Transverse colon (tissue), 4 donors: ENCODE measurements around the gene TMEM237. TPM values are rescaled to one million over a fixed set of nuclear protein-coding genes. Genes with fewer than 3 reads are reported as not detected.

Experiments
- DNase-seq: peaks from one replicate; pipeline ENCODE4 v3.0.0-alpha.2; 2019
- H3K27ac ChIP-seq, 4 donors: fragments of 200-600 bp; sonication (generic); 2 replicates each; pipeline ENCODE4 v1.5.1; 2016 to 2018; ENCODE audit warnings: inconsistent platforms in 4 of 4
- H3K27me3 ChIP-seq: fragments of 200-600 bp; sonication (generic); 2 replicates; pipeline ENCODE4 v1.5.1; 2017; ENCODE audit warnings: inconsistent platforms
- H3K36me3 ChIP-seq, 4 donors: fragments of 200-600 bp; sonication (generic); 2 replicates each; pipeline ENCODE4 v1.5.1; 2017 to 2019; ENCODE audit warnings: inconsistent platforms in 4 of 4
- H3K4me1 ChIP-seq, 4 donors: fragments of 200-600 bp; sonication (generic); 2 replicates each; pipeline ENCODE4 v1.5.1; 2017 to 2020; ENCODE audit warnings: inconsistent platforms in 4 of 4
- H3K4me3 ChIP-seq, 4 donors: fragments of 200-600 bp; sonication (generic); 1 replicate in 1 of 4; 2 replicates in 3 of 4; pipeline versions ENCODE4 v1.5.1 to v1.6.1; 2017 to 2019; ENCODE audit warnings: inconsistent platforms in 4 of 4
- H3K9me3 ChIP-seq, 2 donors: fragments of 200-600 bp; sonication (generic); 2 replicates each; pipeline ENCODE4 v1.5.1; 2017 to 2019; ENCODE audit warnings: inconsistent platforms in 2 of 2
- CTCF ChIP-seq, 5 experiments: fragments of 200-600 bp in 3 of 5; fragments of 450-650 bp in 2 of 5; sonication (generic) in 3 of 5; IDR thresholded peaks; 1 replicate in 2 of 5; 2 replicates in 3 of 5; pipeline ENCODE4 v1.5.1; 2016 to 2017; ENCODE audit warnings: antibody characterized with exemption in 5 of 5, inconsistent platforms in 3 of 5, mild to moderate bottlenecking in 2 of 5, moderate library complexity in 1 of 5
- EP300 ChIP-seq: sonication (generic); formaldehyde crosslinking; IDR thresholded peaks from one replicate; pipeline ENCODE4 v1.6.1; 2017; ENCODE audit warnings: antibody characterized with exemption, low read depth
- POLR2A ChIP-seq: fragments of 450-650 bp; IDR thresholded peaks from one replicate; pipeline ENCODE4 v1.6.1; 2016; ENCODE audit warnings: antibody characterized with exemption, mild to moderate bottlenecking, moderate library complexity
- POLR2AphosphoS5 ChIP-seq, 3 donors: sonication (generic); formaldehyde crosslinking; IDR thresholded peaks; one replicate each; pipeline ENCODE4 v1.6.1; 2016; ENCODE audit warnings: antibody characterized with exemption in 3 of 3
- WGBS, 2 donors: methylation state at CpG; one replicate each; pipeline ENCODE4 v1.1.5; 2018; ENCODE audit warnings: low coverage in 1 of 2; 5-methylcytosine and 5-hydroxymethylcytosine counted together
- in situ Hi-C, 4 donors: fragments of 200-750 bp; cut with MboI; loops; one replicate each; pipeline versions ENCODE4 v1.15.0 to v1.15.1; 2017; ENCODE audit warnings: low sequenced_read_pairs in 3 of 4, low pct_ligation_motif_present in 1 of 4, low pct_unique_long_range_greater_than_20kb in 1 of 4
- intact Hi-C: fragments of 100-400 bp; cut with DNase I; formaldehyde crosslinking; loops from one replicate; pipeline ENCODE4 v1.15.1; 2023; ENCODE audit warnings: low total_unique reads
- total RNA-seq, 4 donors: library from RNA; depleted of rRNA; stranded (reverse); fragments of >200 nt; gene quantifications; one replicate each; pipeline ENCODE4 v1.1.0, GENCODE V29; 2016

Gene TMEM237
- total RNA-seq, 4 donors from 2014 or later, result 2.0 to 7.6 (median 4.7) TPM

DNA sequence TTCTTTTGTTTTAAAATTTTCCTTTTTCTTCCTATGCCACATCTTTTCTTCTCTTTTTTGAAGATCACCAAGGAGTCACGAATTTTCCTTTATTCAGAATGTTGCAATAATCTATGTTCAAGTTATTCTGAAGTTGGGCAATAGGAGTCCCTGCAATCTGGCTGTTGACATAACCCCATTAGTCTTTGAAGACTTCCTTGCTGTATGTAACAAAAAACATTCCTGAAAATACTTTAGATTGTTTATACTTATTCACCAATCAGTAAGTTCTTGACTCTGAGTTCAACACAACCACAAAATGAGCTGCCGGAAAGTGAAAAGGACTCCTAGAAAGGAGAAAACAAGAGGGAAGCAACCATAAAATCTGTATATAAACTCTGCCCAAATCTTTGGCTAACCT, 62.8 kb downstream of the TMEM237 start:
- intact Hi-C loops (no loop called here), in situ Hi-C loops (no loop called here)

GRCh38 chr2:201579536-201579935, 63.8 kb downstream of the TMEM237 start:
- H3K4me3 ChIP-seq, result no peak overlapping the region
- no peak overlapping the region for H3K27ac ChIP-seq
- no peak for DNase-seq
- H3K36me3 ChIP-seq, result no peaks in the 10 kb centered on the region
- H3K9me3 ChIP-seq, result no peaks in the 10 kb centered on the region
- intact Hi-C loops (no loop called here), in situ Hi-C loops (no loop called here)
- TF ChIP-seq POLR2AphosphoS5 (IDR thresholded peaks at IDR 0.05), result no peak
- no peaks in the 10 kb centered on the region for H3K4me1 ChIP-seq
- WGBS, 2 donors, result 48 to 65% methylated on average over 2 to 4 of the region's 4 CpGs
- no peaks in the 10 kb centered on the region for H3K27me3 ChIP-seq

More for the DNA sequence above, 62.8 kb downstream of the TMEM237 start:
- Histone ChIP-seq H3K9me3 (no peaks in the 10 kb centered on the region), H3K27ac (no peak overlapping the region), H3K4me1 (no peaks in the 10 kb centered on the region), H3K4me3 (no peak overlapping the region), H3K27me3 (no peaks in the 10 kb centered on the region), H3K36me3 (no peaks in the 10 kb centered on the region)
- 58 to 59% methylated on average over 2 of the region's 2 CpGs for WGBS, 2 donors
- TF ChIP-seq POLR2AphosphoS5 (IDR thresholded peaks at IDR 0.05) (no peak), CTCF (IDR thresholded peaks at IDR 0.05) (no peak), POLR2A (no peak), EP300 (no peak)
- no peak for DNase-seq

GRCh38 chr2:201575971-201576370, 67.3 kb downstream of the TMEM237 start:
- intact Hi-C loops (no loop called here), in situ Hi-C loops (no loop called here)
- Histone ChIP-seq H3K9me3 (no peaks in the 10 kb centered on the region), H3K36me3 (no peaks in the 10 kb centered on the region), H3K27me3 (no peaks in the 10 kb centered on the region), H3K27ac (no peak overlapping the region), H3K4me3 (no peak overlapping the region), H3K4me1 (no peaks in the 10 kb centered on the region)
- TF ChIP-seq EP300 (no peak), POLR2A (no peak), CTCF (IDR thresholded peaks at IDR 0.05) (no peak), POLR2AphosphoS5 (IDR thresholded peaks at IDR 0.05) (no peak)
- DNase-seq, result no peak
- 83 to 88% methylated on average over 3 of the region's 3 CpGs for WGBS, 2 donors

GRCh38 chr2:201574766-201575165, 68.5 kb downstream of the TMEM237 start:
- H3K9me3 ChIP-seq, result no peaks in the 10 kb centered on the region
- 50 to 67% methylated on average over 1 of the region's 1 CpG for WGBS, 2 donors
- intact Hi-C loops, result no loop called here
- TF ChIP-seq POLR2AphosphoS5 (IDR thresholded peaks at IDR 0.05) (no peak), POLR2A (no peak), CTCF (IDR thresholded peaks at IDR 0.05) (no peak), EP300 (no peak)
- no peaks in the 10 kb centered on the region for H3K4me1 ChIP-seq
- H3K36me3 ChIP-seq, result no peaks in the 10 kb centered on the region
- no peaks in the 10 kb centered on the region for H3K27me3 ChIP-seq
- in situ Hi-C loops, result no loop called here
- no peak overlapping the region for H3K27ac ChIP-seq
- no peak for DNase-seq
- H3K4me3 ChIP-seq, result no peak overlapping the region

DNA sequence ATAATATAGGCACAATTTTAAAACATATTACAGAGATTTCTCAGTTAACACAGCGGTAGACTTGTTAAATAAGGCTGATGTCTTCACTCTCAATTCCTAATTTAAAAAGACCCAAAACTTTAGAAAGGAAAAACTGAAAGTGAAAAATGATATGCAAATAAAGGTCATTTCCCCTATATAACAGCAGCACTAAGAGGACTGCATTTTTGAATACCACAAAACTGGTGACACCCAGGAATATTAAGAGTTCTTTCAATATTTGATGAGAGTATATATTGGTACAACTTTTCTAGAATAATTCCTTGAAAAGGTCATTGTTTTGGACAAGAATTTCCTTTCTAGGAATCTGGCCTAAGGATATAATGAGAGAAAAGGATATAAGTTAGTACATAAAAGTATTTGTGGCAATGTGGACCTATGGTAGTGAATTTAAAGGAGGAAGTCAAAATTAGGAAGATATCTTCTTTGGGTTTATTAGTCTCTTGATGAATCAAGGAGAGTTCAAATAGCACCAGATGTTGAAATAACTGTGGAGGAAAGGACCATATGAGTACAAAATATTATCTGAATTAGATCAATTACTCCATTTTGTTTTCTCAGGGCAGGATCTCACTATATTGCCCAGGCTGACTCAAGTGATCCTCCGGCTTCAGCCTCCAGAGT, 70.3 kb downstream of the TMEM237 start:
- intact Hi-C loops (no loop called here), in situ Hi-C loops (no loop called here)
- DNase-seq, result no peak
- Histone ChIP-seq H3K4me1 (no peaks in the 10 kb centered on the region), H3K9me3 (no peaks in the 10 kb centered on the region), H3K27ac (no peak overlapping the region), H3K4me3 (no peak overlapping the region), H3K27me3 (no peaks in the 10 kb centered on the region), H3K36me3 (no peaks in the 10 kb centered on the region)
- 80 to 93% methylated on average over 1 to 2 of the region's 2 CpGs for WGBS, 2 donors
- TF ChIP-seq EP300 (no peak), CTCF (IDR thresholded peaks at IDR 0.05) (no peak), POLR2A (no peak), POLR2AphosphoS5 (IDR thresholded peaks at IDR 0.05) (no peak)
